IPS-18c (cell line): ENCODE measurements around the gene CHST10.
"Not testable (repeated sequence)": the region's sequence is repeated elsewhere in the genome, so short reads cannot be mapped to it uniquely, and the experiment has no call there.

Experiments used
- H3K4me3 ChIP-seq: 2 replicates; pipeline ENCODE4 v1.7.0; 2013; ENCODE audit warnings: low read depth, mild to moderate bottlenecking, low read length, moderate library complexity; ENCODE audit not compliant: insufficient read depth
- H3K9me3 ChIP-seq: one replicate; pipeline ENCODE4 v1.6.1; 2013; ENCODE audit warnings: mild to moderate bottlenecking, low read length, moderate library complexity; ENCODE audit not compliant: control insufficient read depth, insufficient read depth

Gene CHST10, protein sequence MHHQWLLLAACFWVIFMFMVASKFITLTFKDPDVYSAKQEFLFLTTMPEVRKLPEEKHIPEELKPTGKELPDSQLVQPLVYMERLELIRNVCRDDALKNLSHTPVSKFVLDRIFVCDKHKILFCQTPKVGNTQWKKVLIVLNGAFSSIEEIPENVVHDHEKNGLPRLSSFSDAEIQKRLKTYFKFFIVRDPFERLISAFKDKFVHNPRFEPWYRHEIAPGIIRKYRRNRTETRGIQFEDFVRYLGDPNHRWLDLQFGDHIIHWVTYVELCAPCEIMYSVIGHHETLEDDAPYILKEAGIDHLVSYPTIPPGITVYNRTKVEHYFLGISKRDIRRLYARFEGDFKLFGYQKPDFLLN

DNA sequence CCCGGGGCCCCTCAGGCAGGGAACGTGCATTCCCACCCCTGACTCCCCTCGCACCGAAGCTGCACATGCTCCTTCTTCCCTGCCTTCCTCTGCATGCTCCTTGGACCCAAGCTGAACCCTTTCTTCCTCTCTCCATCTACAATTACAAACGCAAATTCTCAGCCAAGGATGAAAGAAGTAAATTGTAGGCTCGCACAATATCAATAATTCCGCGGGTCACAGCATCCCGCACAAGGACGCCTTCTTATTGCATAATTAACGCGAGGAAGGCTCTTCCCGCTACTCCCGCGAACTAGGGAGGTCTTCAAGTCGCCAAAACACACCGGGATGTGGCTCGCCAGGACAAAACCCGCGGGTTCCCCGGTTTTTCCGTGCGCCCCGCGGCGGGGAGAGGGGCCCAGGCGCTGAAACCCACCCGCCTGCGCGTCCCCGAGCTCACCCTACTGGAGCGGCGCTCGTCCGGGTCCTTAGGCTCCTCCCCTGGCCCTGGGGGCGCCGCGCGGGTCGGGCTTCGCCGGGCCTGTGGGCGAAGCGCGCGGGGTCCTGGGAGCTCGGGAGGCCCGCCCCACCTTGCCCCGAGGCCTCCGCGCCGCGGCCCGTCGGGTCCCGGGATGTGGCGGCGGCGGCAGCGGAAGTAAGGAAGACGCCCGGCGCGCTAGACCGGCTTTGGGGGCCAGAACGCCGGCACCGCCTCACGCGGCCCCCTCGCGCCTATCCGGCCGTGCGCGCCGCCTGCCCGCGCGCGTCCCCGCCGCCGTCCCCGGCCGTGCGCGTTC, at the start of gene CHST10:
Gene CHST10, minus strand, starts transcription at position 734 of the 776 bp plus-strand sequence. CDS start 10,993 bp downstream, outside the sequence.
- Histone ChIP-seq H3K9me3 (no peaks in the 10 kb centered on the region), H3K4me3 (peak within 1 kb of the TSS; percentile 79)

DNA sequence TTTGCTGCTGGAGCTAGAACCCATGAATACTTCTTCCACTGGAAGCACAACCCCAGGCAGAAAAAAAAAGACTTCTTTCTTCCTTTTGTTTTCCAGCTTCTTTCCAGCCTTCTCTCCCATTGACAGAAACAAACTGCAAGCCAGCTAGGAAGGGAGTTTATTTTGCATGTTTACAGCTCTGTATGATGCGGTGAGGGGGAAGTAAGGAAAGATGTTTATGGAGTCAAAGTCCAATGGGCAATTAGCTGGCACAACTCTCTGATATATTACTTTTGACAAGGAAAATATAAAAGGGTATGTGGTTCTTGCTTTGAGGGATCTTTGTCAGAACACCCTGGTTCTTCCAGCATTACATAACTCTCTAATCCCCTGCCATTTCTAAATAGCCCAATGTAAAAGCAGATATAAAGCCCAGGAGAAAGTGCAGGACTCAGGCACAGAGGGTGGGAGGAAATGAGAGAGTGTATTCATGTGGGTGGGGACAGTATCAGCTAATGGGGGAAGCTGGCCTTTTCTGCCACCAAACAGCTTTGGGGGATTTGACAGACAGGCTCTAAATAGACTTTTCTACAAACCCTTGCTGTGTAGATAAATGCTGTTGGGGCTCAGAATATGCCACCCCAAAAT, 43.5 kb upstream of the CHST10 start:
- Histone ChIP-seq H3K4me3 (no peak overlapping the region), H3K9me3 (peaks cover 3% of the 10 kb centered on the region)

DNA sequence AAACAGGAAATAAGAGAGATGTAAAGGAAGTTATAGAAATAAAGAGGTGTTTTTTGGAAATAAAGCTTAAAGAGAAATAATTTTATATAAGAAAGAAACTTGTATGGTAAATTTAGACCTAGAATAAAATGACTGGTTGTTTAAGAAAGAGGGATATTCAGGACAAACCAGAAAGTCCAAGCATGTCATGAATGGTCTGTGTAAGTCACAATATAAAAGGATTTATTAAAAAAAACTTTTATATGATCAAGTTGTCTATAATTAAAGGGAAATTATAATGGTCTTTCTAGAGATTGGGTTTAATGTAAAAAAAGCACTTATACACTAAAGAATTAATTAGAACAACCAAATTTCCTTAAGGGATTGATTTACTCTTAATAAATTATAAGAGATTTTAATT, 38.9 kb upstream of the CHST10 start:
- not testable (repeated sequence) for H3K9me3 ChIP-seq, H3K4me3 ChIP-seq

DNA sequence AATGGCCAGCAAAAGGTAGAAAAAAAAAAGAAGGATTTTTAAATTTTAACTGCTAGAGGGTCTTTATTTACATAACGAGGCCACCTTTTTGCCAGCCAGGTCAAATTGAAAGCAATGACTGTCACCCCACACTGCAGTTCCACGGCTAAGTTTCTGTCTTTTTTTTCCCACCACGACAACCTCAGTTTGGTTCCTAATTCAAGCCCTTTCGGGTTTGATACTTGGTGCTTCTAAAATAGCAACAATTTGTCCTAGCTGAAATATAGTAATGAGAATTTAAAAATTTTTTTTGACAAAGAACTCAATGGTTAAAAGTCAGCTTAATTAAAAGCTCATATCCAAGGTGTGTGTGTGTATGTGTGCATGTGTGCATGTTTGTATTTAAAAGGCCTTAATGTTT, 36.4 kb upstream of the CHST10 start:
- Histone ChIP-seq H3K4me3 (no peak overlapping the region), H3K9me3 (peaks cover 3% of the 10 kb centered on the region)

DNA sequence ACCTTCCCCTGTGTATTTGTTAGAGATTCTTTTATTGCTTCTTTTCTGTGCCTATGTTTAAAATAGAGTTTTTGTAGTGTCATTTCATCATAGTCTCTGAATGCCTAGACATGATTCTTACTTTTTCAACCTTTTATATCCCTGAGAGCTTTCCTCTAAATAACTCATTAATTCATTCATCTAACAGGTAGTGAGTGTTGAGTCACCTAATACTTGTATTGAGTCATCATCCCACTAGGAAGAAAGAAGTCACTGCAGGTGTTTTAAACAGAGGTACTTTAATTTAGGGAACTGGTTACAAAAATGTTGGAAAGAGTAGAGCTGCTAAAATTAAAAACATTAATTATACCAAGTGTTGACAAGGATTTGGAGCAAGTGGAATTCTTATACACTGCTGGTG, 34.3 kb upstream of the CHST10 start:
- Histone ChIP-seq H3K4me3 (no peak overlapping the region), H3K9me3 (no peaks in the 10 kb centered on the region)

DNA sequence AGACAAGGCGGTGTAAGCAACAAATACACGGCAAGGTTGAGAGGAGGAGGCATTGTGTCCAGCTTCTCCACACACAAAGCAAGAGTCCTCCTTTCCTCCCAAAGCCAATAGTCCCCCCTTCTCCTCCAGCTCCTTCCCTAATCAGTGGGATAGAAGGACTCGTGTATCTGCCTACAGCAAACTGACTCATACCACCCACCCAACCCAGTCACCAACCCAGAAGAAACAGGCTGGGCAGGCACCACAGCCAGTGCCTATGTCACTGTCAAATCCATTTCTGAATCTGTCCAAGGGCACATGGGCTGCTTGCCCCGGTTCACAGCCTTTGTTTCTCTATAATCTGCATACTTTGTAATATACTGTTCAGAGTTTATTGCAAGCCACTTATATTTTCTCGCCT, 33.6 kb upstream of the CHST10 start:
- Histone ChIP-seq H3K4me3 (no peak overlapping the region), H3K9me3 (no peaks in the 10 kb centered on the region)

DNA sequence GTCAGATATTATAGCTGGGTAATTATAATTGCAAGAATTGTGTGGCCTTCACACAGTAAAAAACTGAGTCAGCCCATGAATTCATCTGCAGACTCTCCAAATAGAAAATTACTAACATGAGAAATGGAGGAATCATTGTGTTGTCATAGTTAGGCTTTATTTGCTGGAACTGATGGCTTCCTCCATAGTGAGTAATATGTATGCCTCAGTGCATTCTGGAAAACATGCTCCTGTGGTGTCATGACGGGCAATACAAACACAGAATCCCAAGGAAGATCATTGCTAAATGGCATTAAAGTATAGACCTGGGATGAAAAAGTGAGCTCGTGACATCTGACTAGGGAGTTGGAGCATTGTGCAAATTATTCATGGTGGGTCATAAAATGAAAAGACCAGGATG, 29.2 kb upstream of the CHST10 start:
- no peak overlapping the region for H3K4me3 ChIP-seq
- peaks cover 2% of the 10 kb centered on the region for H3K9me3 ChIP-seq

DNA sequence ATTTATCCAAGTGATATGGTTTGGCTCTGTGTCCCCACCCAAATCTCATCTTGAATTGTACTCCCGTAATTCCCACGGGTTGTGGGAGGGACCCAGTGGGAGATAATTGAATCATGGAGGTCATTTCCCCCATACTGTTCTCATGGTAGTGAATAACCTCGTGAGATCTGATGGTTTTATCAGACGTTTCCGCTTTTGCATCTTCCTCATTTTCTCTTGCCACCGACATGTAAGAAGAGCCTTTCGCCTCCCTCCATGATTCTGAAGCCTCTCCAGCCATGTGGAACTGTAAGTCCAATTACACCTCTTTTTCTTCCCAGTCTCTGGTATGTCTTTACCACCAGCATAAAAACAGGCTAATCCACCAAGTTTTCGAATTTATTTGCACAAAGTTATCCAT, 20.3 kb upstream of the CHST10 start:
- Histone ChIP-seq H3K4me3 (no peak overlapping the region), H3K9me3 (no peaks in the 10 kb centered on the region)

DNA sequence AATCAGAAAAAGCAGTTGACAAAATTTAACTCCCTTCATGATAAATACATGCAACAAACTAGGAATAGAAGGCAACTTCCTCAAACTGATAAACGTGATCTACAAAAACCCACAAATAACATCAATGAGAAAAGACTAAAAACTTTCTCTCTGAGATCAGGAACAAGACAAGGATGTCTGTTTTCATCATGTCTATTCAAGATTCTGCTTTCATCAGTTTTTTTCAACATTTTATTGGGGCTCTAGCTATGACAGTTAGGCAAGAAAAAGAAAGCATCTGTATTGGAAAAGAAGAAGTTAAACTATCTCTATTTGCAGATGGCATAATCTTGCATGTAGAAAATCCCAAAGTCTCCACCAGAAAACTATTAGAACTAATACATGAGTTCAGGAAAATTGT, 12.3 kb upstream of the CHST10 start:
- Histone ChIP-seq H3K9me3 (no peaks in the 10 kb centered on the region), H3K4me3 (no peak overlapping the region)

DNA sequence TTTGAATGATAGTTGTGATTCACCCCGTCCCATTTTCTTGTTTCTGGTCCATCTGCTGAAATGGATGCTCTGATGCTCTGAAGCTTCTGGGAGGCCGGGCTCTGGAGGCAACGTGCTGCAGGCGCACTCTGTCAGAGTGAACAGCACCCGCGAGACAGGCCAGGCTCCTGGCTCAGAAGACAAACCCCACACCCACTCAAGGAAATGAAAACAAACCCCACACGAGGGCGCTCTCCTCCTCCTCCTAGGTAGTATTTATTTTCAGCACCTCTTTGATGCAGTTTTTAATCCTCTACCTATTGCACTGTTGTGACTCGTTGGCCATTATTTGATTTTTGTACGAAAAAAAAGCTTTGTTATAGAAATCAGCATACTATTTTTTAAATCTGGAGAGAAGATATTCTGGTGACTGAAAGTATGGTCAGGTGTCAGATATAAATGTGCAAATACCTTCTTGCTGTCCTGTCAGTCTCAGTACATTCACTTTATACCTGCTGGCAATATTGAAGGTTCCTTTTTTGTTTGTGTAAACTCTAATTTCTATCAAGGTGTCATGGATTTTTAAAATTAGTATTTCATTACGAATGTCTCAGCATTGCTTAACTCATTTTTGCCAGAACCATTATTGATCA, 10.3 kb upstream of the CHST10 start:
- Histone ChIP-seq H3K4me3 (no peak overlapping the region), H3K9me3 (no peaks in the 10 kb centered on the region)

DNA sequence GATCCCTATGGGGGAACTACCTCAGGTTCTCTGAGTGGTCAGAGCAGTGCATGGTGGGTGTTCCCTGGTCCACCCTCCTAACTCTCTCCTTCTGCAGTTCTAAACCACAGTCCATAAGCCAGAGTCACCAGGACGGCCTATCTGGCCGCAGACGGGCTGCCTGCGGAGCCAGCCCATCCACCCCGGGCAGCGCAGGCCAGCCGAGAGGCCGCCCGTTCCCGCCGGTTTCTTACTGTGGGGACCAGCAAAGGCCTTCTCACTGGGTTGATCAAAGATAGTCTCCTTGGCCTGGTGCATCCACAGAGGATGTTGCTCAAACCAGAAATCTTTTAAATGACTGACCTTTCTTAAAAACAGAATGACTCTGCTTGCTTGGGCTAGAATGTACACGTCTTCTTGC, 9.6 kb upstream of the CHST10 start:
- H3K4me3 ChIP-seq: no peak overlapping the region; the same call in 1 of the 2 replicates

DNA sequence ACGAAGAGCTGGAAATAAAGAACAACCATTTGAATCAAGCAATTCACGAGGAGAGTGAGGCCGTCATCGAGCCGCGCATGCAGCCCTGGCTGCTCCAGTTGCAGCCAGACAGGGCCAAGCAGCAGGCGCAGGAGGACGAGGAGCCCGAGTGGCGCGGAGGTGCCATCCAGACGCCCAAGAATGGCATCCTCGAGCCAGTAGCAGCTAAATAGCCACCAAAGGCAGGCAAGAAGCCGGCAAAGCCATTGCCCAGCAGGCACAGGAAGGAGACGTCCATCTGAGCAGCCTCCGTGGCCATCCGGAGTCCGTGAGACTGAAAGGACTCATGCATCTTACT, 8.9 kb upstream of the CHST10 start:
- Histone ChIP-seq H3K9me3 (no peaks in the 10 kb centered on the region), H3K4me3 (no peak overlapping the region)

More for the DNA sequence above, 9.6 kb upstream of the CHST10 start:
- no peaks in the 10 kb centered on the region for H3K9me3 ChIP-seq

DNA sequence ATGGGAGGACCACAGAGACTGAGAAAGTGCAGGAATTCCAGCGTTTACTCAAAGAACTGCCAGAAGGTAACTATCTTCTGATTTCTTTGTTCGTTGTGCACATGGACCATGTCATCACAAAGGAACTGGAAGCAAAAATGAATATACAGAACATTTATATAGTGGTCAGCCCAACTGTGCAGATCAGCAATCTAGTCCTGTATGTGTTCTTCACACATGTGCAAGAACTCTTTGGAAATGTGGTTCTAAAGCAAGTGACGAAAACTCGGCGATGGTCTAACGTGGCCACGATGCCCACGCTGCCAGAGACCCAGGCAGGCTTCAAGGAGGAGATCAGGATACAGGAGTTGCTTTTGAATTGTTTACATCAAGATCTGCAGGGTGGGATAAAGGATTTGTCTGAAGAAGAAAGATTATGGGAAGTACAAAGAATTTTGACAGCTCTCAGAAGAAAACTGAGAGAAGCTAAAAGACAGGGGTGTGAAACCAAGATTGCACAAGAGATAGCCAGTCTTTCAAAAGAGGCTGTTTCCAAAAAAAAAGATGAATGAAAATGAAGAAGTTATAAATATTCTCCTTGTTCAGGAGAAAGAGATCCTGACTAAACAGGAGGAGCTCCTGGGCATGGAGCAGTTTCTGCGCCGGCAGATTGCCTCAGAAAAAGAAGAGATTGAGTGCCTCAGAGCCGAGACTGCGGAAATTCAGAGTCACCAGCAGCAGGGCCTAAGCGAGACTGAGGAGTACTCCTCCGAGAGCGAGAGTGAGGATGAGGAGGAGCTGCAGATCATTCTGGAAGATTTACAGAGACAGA, 8.3 kb upstream of the CHST10 start:
- Histone ChIP-seq H3K9me3 (no peaks in the 10 kb centered on the region), H3K4me3 (no peak overlapping the region)

DNA sequence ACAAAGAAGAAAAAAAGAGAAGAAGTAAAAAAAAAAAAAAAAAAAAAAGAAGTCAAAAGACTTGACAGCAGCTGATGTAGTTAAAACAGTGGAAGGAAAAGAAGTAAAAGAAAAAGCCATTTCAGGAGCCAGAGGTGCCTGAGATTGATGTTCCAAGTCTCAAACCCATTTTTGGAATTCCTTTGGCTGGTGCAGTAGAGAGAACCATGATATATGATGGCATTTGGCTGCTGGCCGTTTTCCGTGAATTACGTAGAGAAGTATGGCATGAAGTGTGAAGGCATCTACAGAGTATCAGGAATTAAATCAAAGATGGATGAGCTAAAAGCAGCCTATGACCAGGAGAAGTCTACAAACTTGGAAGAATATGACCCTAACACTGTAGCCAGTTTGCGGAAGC, 7.6 kb upstream of the CHST10 start:
- H3K4me3 ChIP-seq: no peak overlapping the region

DNA sequence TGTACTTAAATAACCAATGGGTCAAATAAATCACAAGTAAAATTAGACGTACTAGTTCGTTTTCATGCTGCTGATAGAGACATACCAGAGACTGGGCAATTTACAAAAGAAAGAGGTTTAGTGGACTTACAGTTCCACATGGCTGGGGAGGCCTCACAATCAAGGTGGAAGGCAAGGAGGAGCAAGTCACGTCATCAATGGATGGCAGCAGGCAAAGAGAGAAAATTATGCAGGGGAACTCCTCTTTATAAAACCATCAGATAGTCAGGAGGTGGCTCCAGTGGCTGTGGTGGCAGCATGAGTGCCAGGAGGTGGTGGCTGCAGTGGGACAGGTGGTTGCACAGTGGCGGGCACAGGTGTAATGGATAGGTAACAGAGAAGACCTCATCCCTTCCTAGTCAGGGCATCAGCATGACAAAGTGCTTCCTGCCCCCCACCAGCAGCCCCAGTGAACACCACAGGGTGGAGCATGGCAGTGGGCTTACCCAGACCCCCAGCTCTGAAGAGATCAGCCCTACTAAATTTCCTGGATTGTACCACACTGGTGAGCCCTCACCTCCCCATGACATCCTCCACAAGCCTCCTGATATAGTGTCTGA, 6.9 kb upstream of the CHST10 start:
- H3K4me3 ChIP-seq: no peak overlapping the region
- no peaks in the 10 kb centered on the region for H3K9me3 ChIP-seq

More for the DNA sequence above, 7.6 kb upstream of the CHST10 start:
- H3K9me3 ChIP-seq: no peaks in the 10 kb centered on the region

DNA sequence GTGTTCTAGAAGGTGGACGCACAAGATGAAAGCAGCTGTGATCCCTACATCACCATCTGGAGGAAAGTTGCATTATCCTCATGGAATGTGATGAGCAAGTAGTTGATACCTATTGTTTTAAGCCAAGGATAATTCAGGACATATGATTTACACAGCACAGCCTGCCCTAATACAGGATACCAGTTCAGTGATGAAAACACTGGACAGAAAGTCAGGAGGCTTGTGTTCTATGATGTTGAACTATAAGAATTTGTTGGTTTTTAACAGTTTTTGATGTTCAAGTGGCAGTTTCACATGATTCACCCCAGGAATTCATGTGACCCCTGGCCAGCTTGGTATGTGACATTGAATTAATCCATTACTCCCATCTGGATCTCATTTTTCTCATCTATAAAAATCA, 6.2 kb upstream of the CHST10 start:
- no peak overlapping the region for H3K4me3 ChIP-seq
- H3K9me3 ChIP-seq: no peaks in the 10 kb centered on the region
